Measurements from ENCODE around the gene MRE11. TPM values are rescaled to one million over a fixed set of nuclear protein-coding genes. Genes with fewer than 3 reads are reported as not detected.
"Not testable (repeated sequence)": the region's sequence is repeated elsewhere in the genome, so short reads cannot be mapped to it uniquely, and the experiment has no call there.

The MRE11 gene
- total and polyA plus RNA-seq, 9 donors = 8.0 to 22.6 (median 15.1) TPM

DNA sequence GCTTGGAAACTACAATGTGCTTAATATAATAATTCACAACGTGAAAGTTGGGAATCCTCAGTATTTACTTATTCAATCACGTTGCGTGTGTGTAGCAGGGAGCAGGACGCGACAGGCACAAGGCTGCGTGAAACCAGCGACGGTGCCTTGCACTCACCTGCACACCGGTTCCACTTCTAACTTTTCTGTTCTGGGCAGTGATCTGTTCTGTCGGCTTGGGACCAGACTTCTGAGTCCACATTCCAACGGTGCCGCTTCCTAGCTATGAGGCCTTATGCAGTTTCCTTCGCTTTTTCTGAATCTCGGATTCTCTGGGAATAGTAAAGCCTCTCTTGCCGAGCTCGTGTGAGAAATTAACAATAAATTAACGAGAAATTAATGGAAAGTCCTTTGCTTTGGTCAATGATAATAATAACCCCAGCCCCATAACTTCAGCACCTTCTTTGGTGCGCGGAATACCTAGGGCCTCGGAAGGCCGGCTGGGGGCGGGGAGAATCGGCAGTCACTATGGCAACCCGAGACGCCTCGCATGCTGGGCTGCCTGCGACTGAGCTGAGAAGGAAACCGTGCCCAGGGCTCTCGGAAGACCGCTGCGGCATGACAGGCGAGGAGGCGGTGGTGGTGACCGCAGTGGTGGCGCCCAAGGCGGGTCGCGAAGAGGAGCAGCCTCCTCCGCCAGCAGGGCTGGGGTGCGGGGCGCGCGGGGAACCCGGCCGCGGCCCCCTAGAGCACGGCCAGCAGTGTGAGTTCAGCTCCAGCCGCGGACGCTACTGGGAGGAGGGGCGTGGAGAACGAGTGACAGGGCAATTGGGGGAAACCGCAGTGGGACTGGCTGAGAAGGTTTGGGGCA is 18.5 kb upstream of the MRE11 start, which contains the start of gene C11orf97:
Gene C11orf97, plus strand, starts transcription at position 530 of the 850 bp plus-strand sequence. Its CDS starts 68 bp downstream, at position 598.
- Histone ChIP-seq H3K27me3 (ENCODE audit: control insufficient read depth, insufficient read depth, low read length) (peaks cover 8% of the 10 kb centered on the region), H3K9me3 (replicated peaks; ENCODE audit: control insufficient read depth, low read depth, low read length) (no peaks in the 10 kb centered on the region), H3K4me1 (ENCODE audit: control insufficient read depth, insufficient read depth, low read length) (peaks cover 8% of the 10 kb centered on the region), H3K27ac (ENCODE audit: low read length) (no peak within 1 kb of the TSS), H3K4me3 (ENCODE audit: low read length) (peak within 1 kb of the TSS; percentile 35), H3K36me3 (ENCODE audit: control insufficient read depth, insufficient read depth, low read length) (no peaks in the 10 kb centered on the region)
- peak; percentile 61 for DNase-seq
- WGBS (ENCODE audit: insufficient coverage) = 11% methylated on average over 46 of the region's 53 CpGs

DNA sequence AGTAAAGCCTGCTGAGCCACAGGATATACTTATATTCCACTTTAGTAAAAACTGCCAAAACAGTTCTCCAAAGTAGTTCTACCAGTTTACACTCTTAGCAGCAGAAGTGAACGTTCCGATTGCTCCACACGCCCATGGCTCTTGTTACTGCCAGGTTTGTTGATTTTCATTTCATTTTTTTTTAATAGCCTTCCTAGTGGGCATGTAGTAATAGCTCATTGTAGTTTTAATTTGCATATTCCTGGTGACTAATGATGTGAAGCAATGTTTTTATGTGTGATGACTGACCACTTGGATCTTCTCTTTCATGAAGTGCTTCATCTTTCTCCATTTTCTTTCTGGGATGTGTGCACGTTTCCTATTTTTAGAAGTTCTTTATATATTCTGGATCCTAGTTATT is 13.8 kb upstream of the MRE11 start:
- Histone ChIP-seq H3K4me3 (ENCODE audit: low read length) (no peak overlapping the region), H3K27ac (ENCODE audit: low read length) (no peak overlapping the region), H3K36me3 (ENCODE audit: control insufficient read depth, insufficient read depth, low read length) (no peaks in the 10 kb centered on the region), H3K27me3 (ENCODE audit: control insufficient read depth, insufficient read depth, low read length) (peaks cover 9% of the 10 kb centered on the region), H3K9me3 (replicated peaks; ENCODE audit: control insufficient read depth, low read depth, low read length) (no peaks in the 10 kb centered on the region), H3K4me1 (ENCODE audit: control insufficient read depth, insufficient read depth, low read length) (peaks cover 5% of the 10 kb centered on the region)
- no CpG with 5 or more reads among the region's 4 CpGs for WGBS (ENCODE audit: insufficient coverage)
- no peak for DNase-seq

DNA sequence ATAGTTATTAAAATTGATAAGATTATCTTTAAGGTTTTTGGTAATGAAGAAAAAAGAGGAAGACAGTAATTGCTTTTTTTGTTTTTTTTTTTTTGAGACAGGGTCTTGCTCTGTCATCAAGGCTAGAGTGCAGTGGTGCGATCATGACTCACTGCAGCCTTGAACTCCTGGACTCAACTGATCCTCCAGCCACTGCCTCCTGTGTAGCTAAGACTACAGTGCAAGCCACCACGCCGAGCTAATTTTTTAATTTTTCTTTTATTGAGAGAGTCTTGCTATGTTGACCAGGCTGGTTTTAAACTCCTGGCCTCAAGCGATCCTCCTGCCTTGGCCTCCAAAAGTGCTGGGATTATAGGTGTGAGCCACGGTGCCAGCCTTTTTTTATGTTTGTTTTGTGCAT is 12.9 kb upstream of the MRE11 start:
- no CpG with 5 or more reads among the region's 5 CpGs for WGBS (ENCODE audit: insufficient coverage)
- not testable (repeated sequence) for H3K4me1 ChIP-seq (ENCODE audit: control insufficient read depth, insufficient read depth, low read length); H3K9me3 ChIP-seq (replicated peaks; ENCODE audit: control insufficient read depth, low read depth, low read length); H3K27ac ChIP-seq (ENCODE audit: low read length); H3K4me3 ChIP-seq (ENCODE audit: low read length); H3K36me3 ChIP-seq (ENCODE audit: control insufficient read depth, insufficient read depth, low read length); DNase-seq; H3K27me3 ChIP-seq (ENCODE audit: control insufficient read depth, insufficient read depth, low read length)

DNA sequence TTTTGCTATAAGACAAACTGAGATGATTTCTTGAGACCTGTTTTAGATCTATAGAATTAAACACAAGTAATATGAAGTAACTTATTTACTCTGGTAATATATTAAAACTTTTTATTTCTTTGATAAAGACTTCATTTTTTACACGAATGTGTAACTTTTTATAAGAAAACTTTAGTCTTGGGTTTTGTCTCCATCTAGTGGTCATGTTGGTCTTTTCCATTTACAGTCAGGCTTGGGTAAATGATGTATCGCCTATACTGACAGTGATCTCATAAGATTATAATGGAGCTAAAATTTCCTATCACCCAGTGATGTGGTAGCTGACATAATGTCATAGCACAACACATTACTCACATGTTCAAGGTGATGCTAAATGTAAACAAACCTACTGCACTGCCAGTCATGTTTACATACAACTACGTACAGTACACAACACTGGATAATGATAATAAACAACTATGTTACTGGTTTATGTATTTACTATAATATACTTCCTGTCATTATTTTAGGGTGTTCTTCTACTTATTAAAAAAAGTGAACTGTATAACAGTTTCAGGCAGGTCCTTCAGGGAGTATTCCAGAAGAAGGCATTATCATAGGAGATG is 11.1 kb upstream of the MRE11 start:
- Histone ChIP-seq H3K4me1 (ENCODE audit: control insufficient read depth, insufficient read depth, low read length) (no peaks in the 10 kb centered on the region), H3K4me3 (ENCODE audit: low read length) (no peak overlapping the region), H3K36me3 (ENCODE audit: control insufficient read depth, insufficient read depth, low read length) (peaks cover 4% of the 10 kb centered on the region), H3K9me3 (replicated peaks; ENCODE audit: control insufficient read depth, low read depth, low read length) (no peaks in the 10 kb centered on the region), H3K27ac (ENCODE audit: low read length) (no peak overlapping the region), H3K27me3 (ENCODE audit: control insufficient read depth, insufficient read depth, low read length) (peaks cover 2% of the 10 kb centered on the region)
- peak; percentile 54 for DNase-seq
- WGBS (ENCODE audit: insufficient coverage) = no CpG with 5 or more reads among the region's 3 CpGs

DNA sequence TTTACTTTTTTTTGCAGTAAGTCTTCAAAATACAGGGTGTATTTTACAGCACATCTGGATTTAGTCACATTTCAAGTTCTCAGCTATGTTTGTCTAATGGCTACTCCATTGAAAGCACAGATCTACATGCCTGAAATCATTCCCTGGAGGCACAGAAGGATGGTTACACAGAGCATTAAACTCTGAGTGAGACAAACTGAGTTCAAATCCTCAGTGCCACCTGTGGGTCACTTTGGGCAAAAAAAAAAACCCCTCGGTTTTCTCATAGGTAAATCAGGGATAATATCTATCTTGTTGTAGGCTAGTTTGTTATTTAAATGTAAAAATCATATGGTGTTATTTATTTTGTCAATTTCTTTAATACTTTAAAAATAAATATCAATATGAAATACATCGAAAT is 7.9 kb upstream of the MRE11 start:
- Histone ChIP-seq H3K27ac (ENCODE audit: low read length) (no peak overlapping the region), H3K4me1 (ENCODE audit: control insufficient read depth, insufficient read depth, low read length) (no peaks in the 10 kb centered on the region), H3K27me3 (ENCODE audit: control insufficient read depth, insufficient read depth, low read length) (peaks cover 1% of the 10 kb centered on the region), H3K9me3 (replicated peaks; ENCODE audit: control insufficient read depth, low read depth, low read length) (no peaks in the 10 kb centered on the region), H3K4me3 (ENCODE audit: low read length) (no peak overlapping the region), H3K36me3 (ENCODE audit: control insufficient read depth, insufficient read depth, low read length) (peaks cover 9% of the 10 kb centered on the region)
- WGBS (ENCODE audit: insufficient coverage) = no CpG with 5 or more reads among the region's 2 CpGs
- DNase-seq = no peak

DNA sequence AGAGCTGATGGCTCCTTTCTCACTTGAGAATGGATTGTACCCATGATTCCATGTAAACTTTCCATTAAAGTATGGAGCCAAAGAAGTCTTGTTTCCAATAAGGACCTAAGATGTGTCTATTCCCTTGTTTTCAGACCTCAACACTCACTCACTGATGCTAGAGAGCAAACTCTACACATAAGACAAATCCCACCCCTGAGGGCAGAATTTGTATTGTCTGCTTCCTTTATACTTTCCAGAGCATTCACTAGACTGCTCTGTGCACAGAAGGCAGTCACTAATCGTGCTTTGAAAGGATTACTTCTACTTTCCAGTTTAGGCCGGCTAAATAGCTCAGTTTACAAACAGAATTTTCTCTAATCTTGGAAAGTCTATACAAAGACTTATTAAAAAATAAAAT is 6.5 kb upstream of the MRE11 start:
- peaks cover 9% of the 10 kb centered on the region for H3K36me3 ChIP-seq (ENCODE audit: control insufficient read depth, insufficient read depth, low read length)
- H3K27me3 ChIP-seq (ENCODE audit: control insufficient read depth, insufficient read depth, low read length) = no peaks in the 10 kb centered on the region
- H3K4me1 ChIP-seq (ENCODE audit: control insufficient read depth, insufficient read depth, low read length) = no peaks in the 10 kb centered on the region
- no peak overlapping the region for H3K4me3 ChIP-seq (ENCODE audit: low read length)
- H3K9me3 ChIP-seq (replicated peaks; ENCODE audit: control insufficient read depth, low read depth, low read length) = no peaks in the 10 kb centered on the region
- no CpG with 5 or more reads among the region's 2 CpGs for WGBS (ENCODE audit: insufficient coverage)
- no peak overlapping the region for H3K27ac ChIP-seq (ENCODE audit: low read length)
- no peak for DNase-seq

DNA sequence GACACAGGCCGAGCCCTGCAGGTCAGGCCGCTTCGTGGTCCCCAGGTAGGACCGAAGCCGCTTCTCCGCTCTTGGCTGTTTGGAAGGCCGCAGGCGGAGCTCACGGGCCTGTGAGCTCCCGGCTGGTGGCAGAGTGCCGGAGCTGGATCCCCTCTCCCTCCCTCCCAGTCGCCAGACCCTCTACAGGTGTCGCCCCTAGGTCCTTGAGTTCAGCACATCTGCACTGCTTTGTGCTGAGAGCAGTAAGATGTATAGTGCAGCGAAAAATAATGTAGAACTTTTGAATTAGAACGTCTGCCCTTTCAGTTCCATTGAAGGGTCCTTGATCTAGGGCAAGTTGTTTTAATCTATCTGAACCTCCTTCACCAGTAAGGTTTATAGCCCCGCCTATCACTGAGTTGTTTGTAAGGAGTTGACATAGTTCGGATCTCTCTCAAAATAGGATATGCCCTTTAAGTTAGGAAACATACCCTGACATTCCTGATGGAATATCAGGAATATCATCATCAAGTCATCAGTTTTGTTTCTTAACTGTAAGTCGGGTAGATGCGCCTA is 559 bp upstream of the MRE11 start:
- no peaks in the 10 kb centered on the region for H3K27me3 ChIP-seq (ENCODE audit: control insufficient read depth, insufficient read depth, low read length)
- peak overlapping the region; percentile 84 for H3K27ac ChIP-seq (ENCODE audit: low read length)
- H3K4me1 ChIP-seq (ENCODE audit: control insufficient read depth, insufficient read depth, low read length) = peaks cover 2% of the 10 kb centered on the region
- H3K36me3 ChIP-seq (ENCODE audit: control insufficient read depth, insufficient read depth, low read length) = peaks cover 15% of the 10 kb centered on the region
- DNase-seq = no peak
- H3K4me3 ChIP-seq (ENCODE audit: low read length) = peak overlapping the region; percentile 95
- H3K9me3 ChIP-seq (replicated peaks; ENCODE audit: control insufficient read depth, low read depth, low read length) = no peaks in the 10 kb centered on the region
- 0% methylated on average over 9 of the region's 19 CpGs for WGBS (ENCODE audit: insufficient coverage)

DNA sequence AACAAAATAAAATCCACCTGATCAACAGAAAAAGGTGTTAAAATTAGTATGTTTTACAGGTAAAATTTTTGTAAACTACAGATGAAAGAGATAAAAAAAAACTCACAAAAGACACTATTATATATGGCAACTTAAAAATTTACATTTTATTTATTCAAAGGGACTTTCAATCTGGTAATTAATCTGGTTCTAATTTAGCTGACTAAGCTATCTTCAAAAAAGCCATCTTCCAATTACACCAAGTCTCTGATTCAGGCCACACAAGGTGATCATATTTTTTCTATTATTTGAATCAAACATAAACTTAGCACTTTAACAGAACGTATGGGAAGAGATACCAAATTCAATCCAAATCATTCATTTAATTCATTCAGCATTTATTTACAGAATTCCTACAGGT is 7.6 kb downstream of the MRE11 start:
- 67% methylated on average over 1 of the region's 1 CpG for WGBS (ENCODE audit: insufficient coverage)
- no peaks in the 10 kb centered on the region for H3K4me1 ChIP-seq (ENCODE audit: control insufficient read depth, insufficient read depth, low read length)

DNA sequence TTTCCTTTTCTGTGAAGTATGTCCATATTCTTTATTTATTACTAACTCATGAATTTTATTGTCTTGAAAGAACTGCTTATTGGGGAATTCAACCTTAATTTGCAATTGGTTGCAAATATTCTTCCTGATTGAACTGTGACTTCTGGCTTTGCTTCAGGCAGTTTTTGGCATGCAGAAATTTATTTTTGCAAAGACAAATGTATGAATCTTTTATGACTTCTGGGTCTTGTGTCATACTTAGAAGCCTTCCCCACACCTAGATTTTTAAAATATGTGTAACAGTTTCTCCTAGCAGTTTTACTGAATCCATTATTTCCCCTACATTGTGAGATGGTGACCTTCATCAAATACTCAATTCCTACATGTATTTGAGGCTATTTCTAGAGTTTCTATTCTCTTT is 12.3 kb downstream of the MRE11 start:
- H3K27me3 ChIP-seq (ENCODE audit: control insufficient read depth, insufficient read depth, low read length) = no peaks in the 10 kb centered on the region
- no peak overlapping the region for H3K4me3 ChIP-seq (ENCODE audit: low read length)
- H3K36me3 ChIP-seq (ENCODE audit: control insufficient read depth, insufficient read depth, low read length) = peaks cover 23% of the 10 kb centered on the region
- DNase-seq = no peak
- H3K4me1 ChIP-seq (ENCODE audit: control insufficient read depth, insufficient read depth, low read length) = no peaks in the 10 kb centered on the region
- H3K9me3 ChIP-seq (replicated peaks; ENCODE audit: control insufficient read depth, low read depth, low read length) = no peaks in the 10 kb centered on the region
- H3K27ac ChIP-seq (ENCODE audit: low read length) = no peak overlapping the region

More for the DNA sequence above, 7.6 kb downstream of the MRE11 start:
- DNase-seq = no peak
- H3K27ac ChIP-seq (ENCODE audit: low read length) = no peak overlapping the region
- H3K27me3 ChIP-seq (ENCODE audit: control insufficient read depth, insufficient read depth, low read length) = no peaks in the 10 kb centered on the region
- no peaks in the 10 kb centered on the region for H3K9me3 ChIP-seq (replicated peaks; ENCODE audit: control insufficient read depth, low read depth, low read length)
- H3K36me3 ChIP-seq (ENCODE audit: control insufficient read depth, insufficient read depth, low read length) = peaks cover 27% of the 10 kb centered on the region
- H3K4me3 ChIP-seq (ENCODE audit: low read length) = no peak overlapping the region

DNA sequence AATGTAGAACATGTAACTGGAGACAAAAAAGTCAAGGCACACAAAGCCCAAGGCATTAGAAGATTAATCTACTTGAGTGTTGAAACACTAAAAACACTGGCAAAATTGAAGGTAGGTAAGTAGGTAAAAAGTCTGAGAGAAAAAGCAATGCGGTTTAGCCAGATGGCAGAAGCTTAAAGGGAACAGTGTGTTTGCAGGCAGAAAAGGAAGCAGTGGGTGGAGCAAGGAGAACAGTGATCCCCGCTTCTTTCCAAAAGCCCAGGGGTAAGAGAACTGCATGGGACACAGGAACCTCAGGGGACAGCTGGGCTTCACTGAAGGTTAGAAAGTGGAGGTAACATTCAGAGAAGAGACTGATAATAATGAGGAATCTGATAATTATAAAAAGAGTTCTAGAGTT is 16.0 kb downstream of the MRE11 start:
- H3K9me3 ChIP-seq (replicated peaks; ENCODE audit: control insufficient read depth, low read depth, low read length) = no peaks in the 10 kb centered on the region
- H3K27ac ChIP-seq (ENCODE audit: low read length) = no peak overlapping the region
- DNase-seq = no peak
- H3K27me3 ChIP-seq (ENCODE audit: control insufficient read depth, insufficient read depth, low read length) = no peaks in the 10 kb centered on the region
- H3K4me3 ChIP-seq (ENCODE audit: low read length) = no peak overlapping the region
- WGBS (ENCODE audit: insufficient coverage) = 86% methylated on average over 2 of the region's 2 CpGs
- no peaks in the 10 kb centered on the region for H3K4me1 ChIP-seq (ENCODE audit: control insufficient read depth, insufficient read depth, low read length)
- peaks cover 13% of the 10 kb centered on the region for H3K36me3 ChIP-seq (ENCODE audit: control insufficient read depth, insufficient read depth, low read length)

Measured in muscle of leg (tissue), 11 donors.